ENCODE data around the gene DSCAM.
"Not testable (repeated sequence)": the region's sequence is repeated elsewhere in the genome, so short reads cannot be mapped to it uniquely, and the experiment has no call there.

DSCAM gene

GRCh38 chr21:40282912-40283886 lies 563.8 kb downstream of the DSCAM start:
- no peak for DNase-seq

GRCh38 chr21:40278345-40278744 lies 568.6 kb downstream of the DSCAM start:
- no peak for DNase-seq

- no peak for DNase-seq
These were observed 571.0 kb downstream of the DSCAM start for GRCh38 chr21:40276001-40276400.

- DNase-seq: no peak
These were observed 574.9 kb downstream of the DSCAM start for GRCh38 chr21:40272037-40272436.

- DNase-seq: no peak
These were observed 575.8 kb downstream of the DSCAM start for GRCh38 chr21:40271164-40271563.

- DNase-seq: no peak
These were observed 576.9 kb downstream of the DSCAM start for GRCh38 chr21:40270047-40270446.

- DNase-seq: no peak
These were observed 577.7 kb downstream of the DSCAM start for GRCh38 chr21:40269239-40269638.

- not testable (repeated sequence) for DNase-seq
These were observed 588.5 kb downstream of the DSCAM start for GRCh38 chr21:40258456-40258855.

GRCh38 chr21:40257342-40257741 lies 589.6 kb downstream of the DSCAM start:
- no peak for DNase-seq

GRCh38 chr21:40255518-40256444 lies 591.2 kb downstream of the DSCAM start:
- no peak for DNase-seq

GRCh38 chr21:40254540-40255465 lies 592.2 kb downstream of the DSCAM start:
- DNase-seq: no peak

GRCh38 chr21:40253112-40253511 lies 593.8 kb downstream of the DSCAM start:
- DNase-seq: no peak

- no peak for DNase-seq
These were observed 596.3 kb downstream of the DSCAM start for GRCh38 chr21:40250514-40251294.

GRCh38 chr21:40244981-40245380 lies 602.0 kb downstream of the DSCAM start:
- no peak for DNase-seq

- DNase-seq: no peak
These were observed 603.3 kb downstream of the DSCAM start for GRCh38 chr21:40243685-40244084.

- no peak for DNase-seq
These were observed 604.2 kb downstream of the DSCAM start for GRCh38 chr21:40242586-40243265.

- no peak for DNase-seq
These were observed 611.4 kb downstream of the DSCAM start for GRCh38 chr21:40235528-40235927.

- no peak for DNase-seq
These were observed 615.0 kb downstream of the DSCAM start for GRCh38 chr21:40231979-40232378.

GRCh38 chr21:40227096-40227495 lies 619.9 kb downstream of the DSCAM start:
- no peak for DNase-seq

- DNase-seq: no peak
These were observed 631.0 kb downstream of the DSCAM start for GRCh38 chr21:40215941-40216340.

- DNase-seq: no peak
These were observed 636.7 kb downstream of the DSCAM start for GRCh38 chr21:40210251-40210650.

All from NCI-H510A treated with DMSO at 0.1 percent for 48 hours (cell line).